ENCODE data around the gene ABL1.
"Not testable (repeated sequence)": the region's sequence is repeated elsewhere in the genome, so short reads cannot be mapped to it uniquely, and the experiment has no call there.

ABL1 gene

DNA sequence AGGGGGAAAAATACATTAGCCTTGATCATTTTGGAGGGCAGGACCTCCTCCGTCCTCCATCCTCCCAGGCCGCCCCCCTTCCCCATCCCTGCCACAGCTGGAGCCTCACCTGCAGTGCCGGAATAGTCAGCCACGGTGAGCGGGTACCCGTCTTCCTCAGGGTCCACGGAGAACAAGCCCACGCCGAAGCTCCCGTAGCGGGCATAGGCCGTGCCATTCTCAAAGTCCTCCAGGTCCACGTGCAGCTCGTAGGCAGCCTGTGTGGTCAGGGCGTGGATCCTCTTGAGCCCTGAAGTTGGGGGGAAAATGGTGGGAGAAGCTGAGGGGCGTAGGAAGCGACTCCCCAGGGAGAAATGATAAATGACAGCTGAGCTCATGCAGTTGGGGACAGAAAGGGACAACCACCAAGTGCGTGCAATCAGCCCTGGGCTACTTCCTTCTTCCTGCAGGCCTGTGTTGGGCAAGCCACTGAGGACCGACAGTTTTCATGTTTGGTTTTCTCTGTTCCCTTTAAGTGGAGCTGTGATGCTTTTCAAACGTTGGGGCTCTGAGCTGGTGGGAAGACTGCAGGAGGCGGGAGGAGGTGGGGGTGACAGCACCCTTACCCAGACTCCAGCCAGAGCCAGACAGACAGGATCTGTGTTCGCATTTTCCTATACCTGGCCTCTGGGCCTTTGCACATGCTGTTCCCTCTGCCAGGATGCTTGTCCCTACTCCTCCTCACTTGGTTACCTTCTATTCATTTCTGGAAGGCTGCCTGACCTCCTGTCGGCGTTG, 70.3 kb downstream of the ABL1 start:
- DNase-seq: no peak

DNA sequence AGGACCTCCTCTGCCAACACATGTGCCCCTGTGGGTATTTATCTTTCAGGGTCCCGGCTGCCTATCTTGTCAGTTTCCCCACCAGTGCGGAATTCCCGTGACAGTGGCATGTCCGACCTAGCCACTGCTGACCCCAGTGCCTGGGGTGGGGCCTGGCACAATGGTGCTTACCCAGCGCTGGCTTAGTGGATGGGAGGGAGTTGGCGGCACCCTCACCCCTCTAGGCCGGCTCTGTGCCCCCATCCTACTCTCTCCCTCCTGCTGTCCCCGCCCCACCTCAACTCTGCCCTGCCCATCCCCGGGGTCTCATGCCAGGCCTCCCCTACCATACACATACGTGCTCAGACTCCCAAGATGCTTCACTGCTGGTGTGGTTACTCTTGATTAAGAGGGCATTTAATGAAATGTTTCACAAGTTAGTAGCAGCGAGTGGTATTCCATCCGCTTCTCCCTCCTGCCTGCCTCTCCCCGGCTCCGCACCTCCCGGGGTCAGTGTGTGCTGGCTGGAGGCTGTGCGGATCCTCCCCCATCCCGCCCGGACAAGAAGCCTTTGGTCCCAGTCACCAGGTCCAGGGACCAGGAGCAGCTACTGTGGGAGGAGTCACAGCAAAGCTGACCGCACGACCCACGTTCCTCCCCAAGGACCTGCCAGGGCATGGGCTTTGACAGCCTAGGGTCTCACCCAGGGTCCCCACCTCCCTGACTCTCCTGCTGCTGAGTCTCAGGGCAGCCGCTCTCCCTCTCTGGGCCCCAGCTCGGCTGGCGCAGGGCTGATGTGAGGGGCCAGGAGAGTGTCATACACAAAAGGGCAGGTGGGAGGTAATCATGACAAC, 71.1 kb downstream of the ABL1 start:
- no peak for DNase-seq

DNA sequence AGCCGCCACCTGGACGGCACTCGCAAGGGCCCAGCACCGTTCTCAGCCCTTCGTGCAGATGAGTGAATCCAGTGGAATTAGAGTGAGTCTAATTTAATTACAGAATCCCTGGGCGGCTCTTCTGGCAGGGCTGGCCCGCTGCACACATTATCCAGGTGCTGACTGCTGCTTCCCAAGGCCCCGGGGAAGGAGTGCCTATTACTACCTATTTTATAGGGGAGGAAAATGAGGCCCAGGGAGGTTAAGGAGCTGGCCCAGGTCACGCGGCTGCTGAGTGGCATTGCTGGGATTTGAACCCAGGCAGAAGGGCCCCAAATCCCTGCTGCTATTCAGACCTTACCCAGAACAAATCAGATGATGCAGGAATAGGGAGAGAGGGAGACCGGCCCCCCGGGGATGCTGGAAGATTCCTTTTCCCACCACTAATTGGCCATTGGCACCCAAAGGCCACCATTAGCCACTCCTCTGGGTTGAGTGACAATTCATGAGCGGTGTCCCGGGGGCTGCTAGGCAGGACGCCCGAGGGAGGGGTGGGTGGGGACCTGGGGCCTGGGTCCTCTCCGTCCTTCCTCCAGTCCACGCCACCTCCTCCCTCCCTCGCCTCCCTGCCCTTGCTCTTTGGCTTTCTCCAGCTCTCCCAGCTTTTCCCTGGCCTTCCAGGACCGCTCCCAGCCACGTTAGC, 71.8 kb downstream of the ABL1 start:
- DNase-seq: no peak

DNA sequence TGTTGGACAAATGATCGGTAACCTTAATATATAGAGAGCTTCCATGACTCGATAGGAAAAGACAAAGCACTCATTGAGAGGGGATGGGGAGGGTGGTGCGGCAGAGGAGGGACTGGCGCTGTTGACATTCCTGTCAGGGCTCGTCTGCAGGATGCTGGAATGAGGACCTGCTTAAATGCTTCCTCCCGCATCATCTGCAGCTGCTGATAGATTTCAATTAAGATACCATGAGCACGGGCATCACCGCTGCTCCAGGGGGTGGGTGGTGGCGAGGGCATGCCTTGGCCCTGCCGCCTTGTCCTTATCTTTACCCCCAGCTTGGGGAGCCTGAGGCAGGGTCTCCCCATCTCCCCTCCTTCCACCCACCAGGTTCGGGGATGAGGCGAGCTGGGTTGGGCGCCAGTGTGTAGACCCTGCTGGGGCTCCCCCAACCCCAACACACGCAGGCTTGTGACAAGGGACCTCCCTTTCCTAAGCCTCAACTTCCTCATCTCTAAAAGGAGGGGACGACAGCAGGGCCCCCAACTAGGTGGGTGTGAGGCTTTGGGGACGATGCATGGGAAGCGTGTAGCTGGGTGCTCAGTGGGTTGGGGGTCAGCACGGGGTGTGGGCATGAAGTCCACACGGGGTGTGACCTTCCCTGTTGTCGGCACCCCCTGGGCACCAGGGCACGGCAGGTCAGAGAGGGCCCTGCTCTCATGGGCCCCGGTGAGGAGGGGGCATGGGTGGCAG, 73.3 kb downstream of the ABL1 start:
- DNase-seq: no peak

DNA sequence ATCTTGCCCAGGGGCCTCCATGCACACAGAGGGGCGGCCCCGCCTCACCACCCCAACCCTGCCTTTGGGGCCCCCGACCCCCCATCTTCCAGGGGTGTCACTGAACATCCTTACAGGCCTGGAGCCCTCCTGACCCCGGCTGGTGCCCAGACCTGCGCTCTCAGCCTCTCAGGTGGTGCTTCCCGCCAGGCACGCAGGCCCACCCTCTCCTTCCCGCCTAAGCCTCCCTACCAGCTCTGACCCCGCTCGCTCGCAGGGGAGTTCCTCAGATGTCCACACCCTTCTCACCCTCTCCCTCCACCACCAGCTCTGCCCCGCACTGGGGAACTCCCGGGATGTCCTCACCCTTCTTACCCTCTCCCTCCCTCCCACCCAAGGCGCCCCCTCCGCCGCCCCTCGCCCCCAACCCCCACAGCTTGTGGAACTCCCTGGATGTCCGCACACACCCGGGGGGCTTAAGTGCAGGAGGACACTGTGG, 73.9 kb downstream of the ABL1 start:
- DNase-seq: no peak

DNA sequence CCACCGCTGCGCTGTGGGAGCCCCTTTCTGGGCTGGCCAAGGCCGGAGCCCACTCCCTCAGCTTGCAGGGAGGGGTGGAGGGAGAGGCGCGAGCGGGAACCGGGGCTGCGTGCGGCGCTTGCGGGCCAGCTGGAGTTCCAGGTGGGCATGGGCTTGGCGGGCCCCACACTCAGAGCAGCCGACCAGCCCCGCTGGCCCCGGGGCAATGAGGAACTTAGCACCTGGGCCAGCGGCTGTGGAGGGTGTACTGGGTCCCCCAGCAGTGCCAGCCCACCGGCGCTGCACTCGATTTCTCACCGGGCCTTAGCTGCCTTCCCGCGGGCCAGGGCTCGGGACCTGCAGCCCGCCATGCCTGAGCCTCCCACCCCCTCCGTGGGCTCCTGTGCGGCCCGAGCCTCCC, 75.0 kb downstream of the ABL1 start:
- DNase-seq: not testable (repeated sequence)

DNA sequence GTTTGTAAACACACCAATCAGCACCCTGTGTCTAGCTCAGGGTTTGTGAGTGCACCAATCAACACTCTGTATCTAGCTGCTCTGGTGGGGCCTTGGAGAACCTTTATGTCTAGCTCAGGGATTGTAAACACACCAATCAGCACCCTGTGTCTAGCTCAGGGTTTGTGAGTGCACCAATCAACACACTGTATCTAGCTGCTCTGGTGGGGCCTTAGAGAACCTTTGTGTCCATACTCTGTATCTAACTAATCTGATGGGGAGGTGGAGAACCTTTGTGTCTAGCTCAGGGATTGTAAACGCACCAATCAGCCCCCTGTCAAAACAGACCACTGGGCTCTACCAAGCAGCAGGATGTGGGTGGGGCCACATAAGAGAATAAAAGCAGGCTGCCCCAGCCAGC, 75.6 kb downstream of the ABL1 start:
- DNase-seq: not testable (repeated sequence)

DNA sequence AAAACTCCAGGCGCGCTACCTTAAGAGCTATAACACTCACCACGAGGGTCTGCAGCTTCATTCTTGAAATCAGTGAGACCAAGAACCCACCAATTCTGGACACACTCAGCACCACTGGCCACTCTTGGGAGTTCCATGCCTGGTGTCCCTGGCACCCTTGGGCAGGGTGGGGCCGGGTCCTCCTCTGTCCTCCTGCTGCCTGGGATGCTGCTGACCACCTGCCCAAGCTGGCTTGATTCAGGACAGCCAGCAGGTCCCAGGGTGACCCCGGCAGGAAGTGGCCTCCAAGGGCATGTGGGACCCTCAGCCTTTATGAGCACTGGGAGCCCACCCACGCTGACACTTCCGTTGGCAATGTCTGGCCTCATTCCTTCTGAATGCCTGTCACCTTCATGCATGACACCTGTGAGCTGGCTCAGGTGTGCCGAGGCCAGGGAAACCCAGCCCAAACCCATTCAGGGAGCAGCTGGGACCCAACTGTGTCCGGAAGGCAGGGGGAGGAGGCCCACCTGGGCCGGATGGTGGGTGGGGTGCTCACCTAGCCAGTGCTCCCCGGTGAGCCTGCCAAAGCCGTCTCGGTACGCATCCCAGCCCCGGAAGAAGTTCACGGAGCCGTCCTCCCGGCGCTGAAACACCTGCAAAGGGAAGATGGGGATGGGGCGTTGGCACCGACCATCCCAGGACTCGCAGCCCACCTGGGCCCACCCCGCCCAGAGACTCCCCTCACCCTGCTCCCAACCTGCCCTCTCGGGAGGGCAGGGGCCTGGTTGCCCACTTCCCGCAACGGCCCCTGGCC, 76.4 kb downstream of the ABL1 start:
- no peak for DNase-seq

DNA sequence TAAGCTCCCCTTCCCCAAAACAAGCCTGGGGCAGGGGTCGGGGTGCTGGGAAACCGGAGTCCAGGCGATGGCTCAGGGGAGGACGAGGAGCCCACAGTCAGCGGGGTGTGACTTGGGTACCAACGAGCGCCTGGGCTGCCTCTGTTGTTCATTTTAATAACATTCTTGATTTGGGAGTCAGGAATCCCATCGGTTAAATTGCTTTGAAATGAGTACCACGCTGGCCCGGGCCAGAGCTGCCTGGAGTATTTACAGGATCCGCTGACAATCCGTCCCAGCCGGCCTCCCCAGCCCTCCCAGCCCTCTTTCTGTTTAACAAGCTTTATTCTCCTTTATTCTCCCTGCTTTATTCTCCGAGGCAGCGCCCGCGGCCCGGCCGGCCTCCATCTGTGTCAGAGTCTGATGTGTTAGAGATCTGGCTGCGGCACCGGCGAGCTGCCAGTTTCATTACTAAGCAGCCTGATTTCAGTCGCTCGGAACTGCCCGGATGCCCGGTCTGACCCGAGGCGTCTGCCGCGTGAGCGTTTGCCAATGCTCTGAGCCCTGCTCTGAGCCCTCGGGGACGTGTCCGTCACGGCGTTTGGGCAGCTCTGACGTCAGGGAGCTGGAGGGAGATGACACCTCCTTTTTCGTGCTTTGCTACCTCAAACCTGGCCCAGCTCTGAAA, 78.0 kb downstream of the ABL1 start:
- peak; percentile 80 for DNase-seq

DNA sequence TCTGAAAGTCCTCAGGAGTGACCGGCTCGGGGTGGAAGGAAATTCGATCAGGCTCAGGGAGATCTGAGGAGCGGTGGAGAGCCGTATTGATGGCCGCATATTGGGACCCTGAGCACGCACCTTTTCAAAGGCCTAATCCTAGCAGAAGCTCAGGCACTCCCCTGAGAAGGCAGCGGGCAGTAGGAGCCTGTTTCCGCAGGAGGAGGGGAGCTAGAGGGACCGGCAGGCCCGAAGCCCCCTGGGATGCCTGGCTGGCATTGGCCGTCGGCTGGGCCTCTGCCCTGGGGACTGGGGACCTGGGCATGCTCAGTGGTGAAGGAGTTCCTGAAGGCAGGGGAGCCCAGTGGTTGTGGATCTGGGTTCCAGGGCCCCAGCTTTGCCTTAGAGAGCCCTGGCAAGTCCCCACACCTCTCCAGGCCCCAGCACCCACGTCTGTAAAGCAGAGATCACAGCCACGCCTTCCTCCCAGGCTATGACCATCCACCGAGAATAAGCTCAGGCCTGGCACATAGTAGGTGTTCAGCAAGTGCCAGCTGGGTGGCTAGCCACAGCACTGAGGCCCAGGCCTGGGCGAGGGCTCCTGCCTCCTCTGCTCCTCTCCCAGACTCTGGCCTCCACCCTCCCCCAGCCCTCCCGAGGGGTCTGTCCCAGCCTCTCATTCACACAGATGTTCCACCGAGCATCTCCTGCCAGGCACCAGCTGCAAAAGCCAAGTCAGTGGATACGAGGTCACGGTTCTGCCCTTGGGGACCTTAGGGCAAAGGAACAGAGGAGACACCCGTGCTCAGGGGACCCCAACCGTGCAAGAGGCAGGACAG, 78.8 kb downstream of the ABL1 start:
- DNase-seq: no peak

DNA sequence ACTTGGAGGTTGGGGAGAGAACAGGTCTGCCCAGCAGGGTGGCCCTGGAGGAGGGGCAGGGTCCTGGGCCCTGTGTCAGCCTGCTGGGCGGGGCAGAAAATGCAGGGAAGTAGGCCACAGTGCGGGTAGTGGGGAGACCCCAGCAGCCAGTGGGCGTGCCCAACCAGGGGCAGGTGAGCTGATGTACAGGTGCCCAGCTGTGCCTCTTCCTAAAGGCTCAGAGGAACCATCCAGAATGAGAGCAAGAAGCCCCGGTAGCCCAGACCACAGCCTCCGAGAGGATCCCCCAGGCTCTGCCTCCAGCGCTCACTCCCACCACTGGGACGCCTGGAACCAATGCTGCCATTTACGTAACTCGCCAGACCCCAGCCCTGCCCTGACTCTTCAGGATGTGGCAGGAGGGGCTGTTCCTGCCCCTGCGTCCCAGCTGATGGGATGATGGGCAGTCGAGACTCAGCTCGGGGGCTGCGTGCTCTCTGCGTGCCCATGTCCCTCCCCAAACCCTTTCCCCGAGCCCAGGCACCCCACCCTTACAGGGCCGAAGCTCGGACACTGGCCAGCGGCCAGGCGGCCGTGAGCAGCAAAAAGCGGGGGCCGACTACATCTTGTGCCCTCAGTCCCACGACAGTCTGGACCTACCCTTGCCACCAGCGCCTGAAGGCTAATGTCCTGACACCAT, 79.5 kb downstream of the ABL1 start:
- no peak for DNase-seq

DNA sequence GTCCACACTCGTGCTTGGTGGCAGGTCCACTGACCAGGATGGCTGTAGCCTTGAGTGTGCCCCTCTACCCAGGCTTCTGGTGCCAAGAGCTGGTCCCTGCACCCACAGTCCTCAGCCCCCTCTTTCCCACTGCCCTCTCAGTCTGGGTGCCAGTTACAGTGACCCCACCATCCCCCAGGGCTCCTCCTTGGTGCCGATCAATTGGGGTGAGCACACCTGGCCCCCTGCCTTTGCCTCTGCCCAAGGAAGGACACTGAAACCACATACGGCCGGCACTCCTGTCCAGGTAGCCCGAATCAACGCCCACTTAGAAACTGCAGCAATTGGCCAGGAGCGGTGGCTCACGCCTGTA, 80.0 kb downstream of the ABL1 start:
- no peak for DNase-seq

DNA sequence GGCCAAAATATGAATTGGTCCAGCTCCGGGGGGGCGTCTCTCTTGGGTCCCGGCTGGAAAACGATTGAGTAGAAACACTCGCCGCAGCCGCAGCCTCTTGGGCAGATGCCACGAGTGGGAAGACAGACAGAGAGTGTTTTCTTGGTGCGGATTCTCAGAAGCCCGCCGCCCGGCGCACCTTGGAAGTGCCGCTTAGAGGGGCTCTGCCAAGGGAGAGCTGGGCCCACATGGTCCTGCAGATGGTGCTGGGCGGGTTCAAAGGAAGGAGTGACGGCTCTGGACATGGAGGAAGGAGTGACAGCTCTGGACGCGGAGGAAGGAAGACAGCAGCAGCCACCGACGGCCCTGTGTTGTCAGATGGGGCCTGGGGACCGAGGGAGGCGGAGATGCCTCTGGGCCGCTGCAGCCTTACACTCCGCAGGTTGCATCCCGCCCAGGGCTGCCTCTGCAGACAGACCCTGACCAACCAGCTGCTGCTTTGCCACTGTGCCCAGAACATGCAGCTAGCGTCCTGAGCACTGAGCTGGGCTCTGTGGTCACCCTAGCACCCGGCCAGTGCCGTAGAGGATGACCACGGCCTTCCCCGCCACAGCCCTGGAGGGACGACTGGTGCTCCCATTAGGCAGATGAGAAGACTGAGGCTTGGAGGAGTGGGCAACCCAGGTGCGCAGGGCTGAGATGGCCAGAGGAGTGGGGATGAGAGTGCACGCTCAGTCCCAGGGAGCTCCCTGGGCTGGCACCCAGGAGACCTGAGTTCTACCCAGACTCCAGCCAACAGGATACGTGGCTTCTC, 82.3 kb downstream of the ABL1 start:
- DNase-seq: no peak

DNA sequence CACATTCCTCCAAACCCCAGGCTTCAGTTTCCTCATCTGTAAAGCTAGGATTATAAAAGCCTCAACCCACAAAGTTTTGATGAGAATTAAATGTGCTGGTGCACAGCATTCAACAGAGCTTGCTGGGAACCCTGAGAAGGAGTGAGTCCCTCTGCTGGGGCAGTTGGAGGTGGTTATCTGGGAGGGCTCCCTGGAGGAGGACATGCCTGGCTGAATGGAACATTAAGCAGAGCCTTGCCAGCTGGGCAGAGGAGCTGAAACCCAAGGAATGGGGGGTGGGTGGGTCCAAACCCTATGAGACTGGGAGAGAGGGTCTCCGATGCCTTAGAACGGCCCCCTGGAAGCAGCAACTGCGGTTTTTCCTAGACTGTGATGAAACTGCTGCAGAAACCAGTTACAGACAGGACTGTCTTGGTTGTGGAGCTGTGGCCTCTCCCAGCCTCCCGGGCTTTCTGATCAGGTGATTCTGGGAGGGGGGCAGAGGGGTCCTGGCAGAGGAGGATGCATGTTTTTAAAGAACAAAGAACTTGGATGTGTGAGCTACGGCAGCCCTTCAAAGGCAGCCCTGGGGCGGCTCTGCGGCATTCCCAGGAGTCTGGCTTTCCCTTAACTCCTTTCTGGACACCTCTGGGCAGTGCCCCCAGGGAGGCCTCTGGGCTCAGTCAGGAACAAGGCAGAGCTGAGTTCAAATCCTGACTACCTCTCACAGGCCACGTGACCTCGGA, 83.2 kb downstream of the ABL1 start:
- no peak for DNase-seq

DNA sequence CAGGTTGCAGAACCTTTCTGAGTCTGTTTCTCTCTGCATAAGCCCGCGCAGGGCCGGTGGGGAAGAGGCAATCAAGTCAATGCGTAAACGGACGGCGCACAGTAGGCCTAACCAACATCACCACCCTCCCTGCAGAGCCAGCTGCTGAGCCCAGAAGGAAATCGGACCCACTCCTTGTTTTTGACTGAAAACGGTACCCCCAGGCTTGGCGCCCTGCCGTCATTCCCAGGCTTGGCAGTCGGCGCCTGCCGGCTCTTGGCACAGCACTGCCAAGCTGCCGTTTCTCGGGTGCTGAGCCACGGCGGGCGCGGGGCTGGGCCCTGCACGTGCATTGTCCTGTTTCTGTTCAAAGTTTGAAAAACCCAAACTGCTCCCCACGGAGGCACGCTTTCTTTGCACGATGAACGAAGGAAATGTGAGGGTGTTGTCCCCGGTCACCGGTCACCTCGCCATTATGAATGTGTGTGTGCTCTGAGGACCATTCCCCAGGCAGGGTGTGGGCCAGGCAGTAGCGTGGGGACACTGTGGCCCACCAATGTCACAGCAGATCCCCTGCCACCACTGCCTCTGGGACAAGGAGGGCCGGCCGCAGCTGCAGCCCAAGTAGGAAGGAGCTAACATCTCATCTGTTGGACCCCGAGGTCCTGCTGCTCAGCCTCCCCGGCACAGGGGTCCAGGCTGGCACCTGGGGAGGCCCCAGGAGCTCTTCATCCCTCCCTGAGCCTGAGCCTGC, 83.9 kb downstream of the ABL1 start:
- DNase-seq: no peak

DNA sequence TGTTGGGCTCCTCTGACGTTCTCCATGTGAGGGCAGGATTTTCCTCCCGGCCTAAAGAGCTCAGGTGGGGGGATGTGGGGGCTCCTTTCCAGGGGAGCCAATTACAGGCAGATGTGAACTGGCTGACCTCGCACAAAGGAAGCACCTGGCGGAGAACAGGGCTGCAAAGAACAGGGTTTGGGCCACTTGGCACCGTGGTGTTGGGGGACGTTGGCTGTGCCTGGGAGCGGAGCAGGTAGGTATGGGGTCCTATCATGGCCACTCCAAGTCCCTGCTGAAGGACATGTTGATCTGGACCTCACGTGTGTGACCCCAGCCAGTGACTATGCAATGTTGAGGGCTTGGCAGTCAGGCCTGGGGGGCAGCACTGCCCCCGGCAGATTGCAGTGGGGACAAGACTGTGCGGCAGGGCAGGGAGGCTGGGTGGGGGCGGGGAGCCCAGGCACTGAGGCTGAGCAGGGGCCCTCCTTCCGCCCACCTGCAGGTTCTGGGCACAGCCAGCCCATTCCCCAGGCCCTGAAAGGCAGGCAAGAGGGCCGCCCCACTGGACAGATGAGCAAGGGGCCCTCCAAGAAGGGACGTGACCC, 84.6 kb downstream of the ABL1 start:
- DNase-seq: no peak

DNA sequence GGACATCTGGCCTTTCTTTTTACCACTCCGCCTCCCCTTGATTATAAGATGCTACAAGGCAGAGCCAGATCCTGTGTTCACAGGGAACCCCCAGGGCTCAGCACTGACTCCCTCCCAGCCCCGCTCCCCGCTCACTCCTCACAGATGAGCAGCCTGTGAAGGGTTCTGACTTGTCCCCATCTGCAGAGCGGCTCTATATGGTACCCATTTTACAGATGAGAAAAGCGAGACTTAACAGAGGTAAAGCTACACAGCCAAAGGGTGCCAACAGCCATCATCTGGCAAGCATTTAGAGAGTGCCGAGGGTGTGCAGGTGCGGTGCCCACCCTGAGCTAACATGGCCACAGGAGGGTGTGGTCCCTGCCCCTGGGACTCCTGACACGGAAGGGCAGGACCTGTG, 85.2 kb downstream of the ABL1 start:
- DNase-seq: no peak

Data from DMS79 treated with DMSO at 0.1 percent for 48 hours (cell line).